ENCODE measurements around the gene CLRN2. TPM values are rescaled to one million over a fixed set of nuclear protein-coding genes. Genes with fewer than 3 reads are reported as not detected.

The CLRN2 gene
- total RNA-seq, 1 experiment from 2014 or later, result not detected

- Histone ChIP-seq H3K4me2 (ENCODE audit: low read length) (no peak overlapping the region), H3K27me3 (ENCODE audit: insufficient read depth, low read length) (no peaks in the 10 kb centered on the region), H2AFZ (ENCODE audit: low read depth, low read length, poor library complexity, severe bottlenecking) (no peak overlapping the region), H3K9me3 (ENCODE audit: control insufficient read depth in 1 of 2, insufficient read depth in 1 of 2, low read depth in 1 of 2, low read length in 2 of 2) (no peaks in the 10 kb centered on the region), H3K27ac (ENCODE audit: low read depth, low read length) (no peak overlapping the region), H3K9me2 (ENCODE audit: insufficient read depth) (no peaks in the 10 kb centered on the region), H3K4me1 (ENCODE audit: control insufficient read depth in 1 of 2, insufficient read depth in 2 of 2, low read length in 2 of 2) (peaks cover 0 to 3% of the 10 kb centered on the region in 2 experiments; a peak in 2 of 4 replicates), H3K4me3 (replicated peaks in 1 of 2; ENCODE audit: low read depth in 1 of 2, low read length in 2 of 2) (no peak overlapping the region), H3K79me2 (ENCODE audit: insufficient read depth, low read length) (no peaks in the 10 kb centered on the region), H3K9ac (ENCODE audit: low read length) (no peak overlapping the region), H3K36me3 (ENCODE audit: control insufficient read depth in 1 of 2, insufficient read depth in 2 of 2, low read length in 2 of 2) (no peaks in the 10 kb centered on the region), H4K20me1 (ENCODE audit: insufficient read depth) (no peaks in the 10 kb centered on the region)
- intact Hi-C loops (cut with micrococcal nuclease), result loop anchor here (5.0 to 10.0 kb wide), 2 partner anchors 824 to 1176 kb away; no protein-coding TSS in a partner anchor
- RAD21 ChIA-PET (ENCODE audit: low non-redundant PET in 1 of 2, low total read pairs in 2 of 2, uncharacterized antibody in 2 of 2, unreplicated experiment in 2 of 2), result interaction anchor here in 1 of 2 experiments (0.6 kb wide), 1 partner anchor 826 kb away, joined by 3 read pairs; no protein-coding TSS in a partner anchor
- no peak for ATAC-seq
- BruUV-seq (replicated peaks), result no TSS peak
- POLR2A ChIA-PET, result no interaction called here
- CTCF ChIA-PET, result interaction anchor here (1.0 kb wide), 1 partner anchor 21 kb away, joined by 3 read pairs; no protein-coding TSS in a partner anchor
- DNase-seq (ENCODE audit: low read depth, low spot score), result peak; percentile 12
- peak; percentile 45 for TF ChIP-seq RAD21 (IDR thresholded peaks at IDR 0.05; ENCODE audit: low read depth)
- TF ChIP-seq SRF (IDR thresholded peaks at IDR 0.05; ENCODE audit: low read depth), result no peak
- peak; percentile 25 to 44 (median 29); a peak in 4 of 6 replicates for TF ChIP-seq CTCF (IDR thresholded peaks at IDR 0.05 in 2 of 3, conservative IDR thresholded peaks at IDR 0.05 in 1 of 3; ENCODE audit: borderline replicate concordance in 1 of 3, insufficient read depth in 1 of 3, low read depth in 2 of 3, low read length in 2 of 3)
These were observed 46.2 kb upstream of the CLRN2 start for GRCh38 chr4:17468619-17469221.

GRCh38 chr4:17469931-17470674 lies 44.9 kb upstream of the CLRN2 start:
- POLR2A ChIA-PET, result no interaction called here
- Histone ChIP-seq H3K79me2 (ENCODE audit: insufficient read depth, low read length) (no peaks in the 10 kb centered on the region), H3K4me2 (ENCODE audit: low read length) (no peak overlapping the region), H3K9me3 (ENCODE audit: control insufficient read depth in 1 of 2, insufficient read depth in 1 of 2, low read depth in 1 of 2, low read length in 2 of 2) (no peaks in the 10 kb centered on the region), H3K27ac (ENCODE audit: low read depth, low read length) (no peak overlapping the region), H3K9me2 (ENCODE audit: insufficient read depth) (no peaks in the 10 kb centered on the region), H3K4me3 (replicated peaks in 1 of 2; ENCODE audit: low read depth in 1 of 2, low read length in 2 of 2) (no peak overlapping the region), H2AFZ (ENCODE audit: low read depth, low read length, poor library complexity, severe bottlenecking) (no peak overlapping the region), H3K4me1 (ENCODE audit: control insufficient read depth in 1 of 2, insufficient read depth in 2 of 2, low read length in 2 of 2) (peaks cover 0 to 3% of the 10 kb centered on the region in 2 experiments; a peak in 2 of 4 replicates), H3K27me3 (ENCODE audit: insufficient read depth, low read length) (no peaks in the 10 kb centered on the region), H3K36me3 (ENCODE audit: control insufficient read depth in 1 of 2, insufficient read depth in 2 of 2, low read length in 2 of 2) (no peaks in the 10 kb centered on the region), H3K9ac (ENCODE audit: low read length) (no peak overlapping the region), H4K20me1 (ENCODE audit: insufficient read depth) (no peaks in the 10 kb centered on the region)
- RAD21 ChIA-PET (ENCODE audit: low non-redundant PET in 1 of 2, low total read pairs in 2 of 2, uncharacterized antibody in 2 of 2, unreplicated experiment in 2 of 2), result no interaction called here
- no TSS peak for BruUV-seq (replicated peaks)
- no peak for ATAC-seq
- CTCF ChIA-PET, result interaction anchor here (3.1 kb wide), 1 partner anchor 123 kb away, joined by 28 read pairs; no protein-coding TSS in a partner anchor
- intact Hi-C loops (cut with micrococcal nuclease), result loop anchor here (5.0 to 10.0 kb wide), 3 partner anchors 825 to 1178 kb away; no protein-coding TSS in a partner anchor
- no peak for DNase-seq (ENCODE audit: low read depth, low spot score)
- TF ChIP-seq REST (IDR thresholded peaks at IDR 0.05; ENCODE audit: low read depth), result no peak
- no peak for TF ChIP-seq CEBPB (IDR thresholded peaks at IDR 0.05; ENCODE audit: low read depth)
- no peak for TF ChIP-seq EGR1 (IDR thresholded peaks at IDR 0.05; ENCODE audit: low read depth)
- TF ChIP-seq FOSL1 (IDR thresholded peaks at IDR 0.05; ENCODE audit: low read depth), result no peak
- TF ChIP-seq ELF1 (IDR thresholded peaks at IDR 0.05; ENCODE audit: borderline replicate concordance, low read depth), result no peak
- no peak for TF ChIP-seq ZBTB33 (IDR thresholded peaks at IDR 0.05; ENCODE audit: extremely low read depth, insufficient replicate concordance, low read length)
- TF ChIP-seq SRF (IDR thresholded peaks at IDR 0.05; ENCODE audit: low read depth), result no peak
- no peak for TF ChIP-seq RAD21 (IDR thresholded peaks at IDR 0.05; ENCODE audit: low read depth)

All from HCT116 (cell line).